ENCODE data around the gene PSMB7.

DNA sequence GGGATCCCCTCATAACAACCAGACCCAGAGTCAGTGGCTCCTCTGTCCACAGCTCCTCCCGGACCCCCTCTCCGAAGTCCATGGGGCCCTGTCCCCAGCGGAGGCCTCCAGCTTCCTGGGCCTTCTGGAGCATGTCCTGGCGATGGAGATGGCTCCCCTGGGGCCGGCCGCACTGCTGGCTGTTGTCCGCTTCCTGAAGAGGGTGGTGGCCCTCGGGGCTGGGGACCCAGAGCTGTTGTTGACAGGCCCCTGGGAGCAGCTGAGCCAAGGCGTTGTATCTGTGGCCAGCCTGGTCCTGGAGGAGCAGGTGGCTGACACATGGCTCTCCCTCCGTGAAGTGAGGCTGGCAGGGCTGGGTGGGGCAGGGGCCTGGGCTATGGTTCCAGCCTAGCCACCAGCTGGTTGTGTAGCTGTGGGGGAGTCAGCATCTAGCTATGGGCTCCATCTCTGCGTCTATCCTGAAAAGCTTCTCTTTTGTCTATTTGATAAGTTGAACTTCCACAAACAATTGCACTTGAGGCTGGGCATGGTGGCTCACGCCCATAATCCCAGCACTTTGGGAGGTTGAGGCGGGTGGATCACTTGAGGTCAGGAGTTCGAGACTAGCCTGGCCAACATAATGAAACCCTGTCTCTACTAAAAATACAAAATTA, 39.7 kb upstream of the PSMB7 start:
- TF ChIP-seq, protein P1, sequence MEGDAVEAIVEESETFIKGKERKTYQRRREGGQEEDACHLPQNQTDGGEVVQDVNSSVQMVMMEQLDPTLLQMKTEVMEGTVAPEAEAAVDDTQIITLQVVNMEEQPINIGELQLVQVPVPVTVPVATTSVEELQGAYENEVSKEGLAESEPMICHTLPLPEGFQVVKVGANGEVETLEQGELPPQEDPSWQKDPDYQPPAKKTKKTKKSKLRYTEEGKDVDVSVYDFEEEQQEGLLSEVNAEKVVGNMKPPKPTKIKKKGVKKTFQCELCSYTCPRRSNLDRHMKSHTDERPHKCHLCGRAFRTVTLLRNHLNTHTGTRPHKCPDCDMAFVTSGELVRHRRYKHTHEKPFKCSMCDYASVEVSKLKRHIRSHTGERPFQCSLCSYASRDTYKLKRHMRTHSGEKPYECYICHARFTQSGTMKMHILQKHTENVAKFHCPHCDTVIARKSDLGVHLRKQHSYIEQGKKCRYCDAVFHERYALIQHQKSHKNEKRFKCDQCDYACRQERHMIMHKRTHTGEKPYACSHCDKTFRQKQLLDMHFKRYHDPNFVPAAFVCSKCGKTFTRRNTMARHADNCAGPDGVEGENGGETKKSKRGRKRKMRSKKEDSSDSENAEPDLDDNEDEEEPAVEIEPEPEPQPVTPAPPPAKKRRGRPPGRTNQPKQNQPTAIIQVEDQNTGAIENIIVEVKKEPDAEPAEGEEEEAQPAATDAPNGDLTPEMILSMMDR (conservative IDR thresholded peaks at IDR 0.05; ENCODE audit: low read length): no peak
- no peak for TF ChIP-seq EZH2phosphoT487 (IDR thresholded peaks at IDR 0.05; ENCODE audit: borderline replicate concordance)
